IMR-90 (cell line): ENCODE measurements around the gene PTPRN2. TPM values are rescaled to one million over a fixed set of nuclear protein-coding genes. Genes with fewer than 3 reads are reported as not detected.

Experiments
- ATAC-seq: fragments of 200-7000 bp; cut with Tn5 transposase; 2 replicates; pipeline ENCODE4 v1.9.1; 2020; ENCODE audit warnings: low read depth, mild to moderate bottlenecking, moderate library complexity
- BruUV-seq: library from RNA; stranded (reverse); fragments of 400-500 nt; replicated peaks from 2 replicates; lab custom pipeline; 2021; lab: Mats Ljungman, UMichigan
- CTCF ChIA-PET: fragments of 300-600 bp; formaldehyde crosslinking; extraction: SDS; loops from one replicate; lab custom pipeline; 2021; ENCODE audit warnings: antibody characterized with exemption; lab: Yijun Ruan, JAX
- POLR2A ChIA-PET: fragments of 300-600 bp; sonication (Branson Sonifier 250); formaldehyde crosslinking; loops from one replicate; lab custom pipeline; 2022; ENCODE audit warnings: antibody characterized with exemption; ENCODE audit not compliant: unreplicated experiment; lab: Charles Lee
- DNase-seq: peaks from one replicate; pipeline ENCODE4 v3.0.0; 2013
- H2AFZ ChIP-seq: replicated peaks from 2 replicates; pipeline ENCODE3; 2013; ENCODE audit warnings: low read length, mild to moderate bottlenecking; ENCODE audit not compliant: poor library complexity
- H2AK5ac ChIP-seq: 2 replicates; pipeline ENCODE4 v1.6.1; 2013; ENCODE audit warnings: low read depth, low read length, inconsistent platforms
- H2AK9ac ChIP-seq: replicated peaks from 2 replicates; pipeline ENCODE3; 2013; ENCODE audit warnings: mild to moderate bottlenecking, low read depth, low read length, moderate library complexity; ENCODE audit not compliant: poor library complexity
- H2BK120ac ChIP-seq: 2 replicates; pipeline ENCODE4 v1.6.1; 2013; ENCODE audit warnings: low read depth, low read length, inconsistent platforms
- H2BK15ac ChIP-seq: 3 replicates; pipeline ENCODE4 v1.6.1; 2013; ENCODE audit warnings: low read depth, low read length, inconsistent platforms
- H2BK20ac ChIP-seq: 2 replicates; pipeline ENCODE4 v1.6.1; 2013; ENCODE audit warnings: low read depth, mild to moderate bottlenecking, inconsistent platforms, low read length, moderate library complexity
- H2BK5ac ChIP-seq: 2 replicates; pipeline ENCODE4 v1.6.1; 2013; ENCODE audit warnings: mild to moderate bottlenecking, low read depth, low read length, inconsistent platforms; ENCODE audit not compliant: poor library complexity, severe bottlenecking
- H3K14ac ChIP-seq: replicated peaks from 2 replicates; pipeline ENCODE4 v1.6.1; 2013; ENCODE audit warnings: low read depth, low read length, inconsistent platforms
- H3K18ac ChIP-seq: 2 replicates; pipeline ENCODE4 v1.6.1; 2013; ENCODE audit warnings: low read depth, low read length, control low read depth
- H3K23ac ChIP-seq: 2 replicates; pipeline ENCODE4 v1.6.1; 2013; ENCODE audit warnings: low read depth, low read length, inconsistent platforms
- H3K27ac ChIP-seq: 2 replicates; pipeline ENCODE4 v1.5.1; 2013; ENCODE audit warnings: mild to moderate bottlenecking, control low read depth, low read length; ENCODE audit not compliant: insufficient read depth
- H3K27me3 ChIP-seq: 2 replicates; pipeline ENCODE4 v1.6.1; 2013; ENCODE audit warnings: low read length; ENCODE audit not compliant: control insufficient read depth, insufficient read depth
- H3K36me3 ChIP-seq: 2 replicates; pipeline ENCODE4 v1.6.1; 2013; ENCODE audit warnings: low read length, mixed read lengths; ENCODE audit not compliant: control insufficient read depth, insufficient read depth
- H3K4ac ChIP-seq: 2 replicates; pipeline ENCODE4 v1.6.1; 2013; ENCODE audit warnings: low read depth, low read length, inconsistent platforms
- H3K4me1 ChIP-seq: 2 replicates; pipeline ENCODE4 v1.6.1; 2013; ENCODE audit warnings: low read length, mixed read lengths; ENCODE audit not compliant: control insufficient read depth, insufficient read depth
- H3K4me2 ChIP-seq: 2 replicates; pipeline ENCODE4 v1.6.1; 2013; ENCODE audit warnings: low read depth, mild to moderate bottlenecking, control low read depth, low read length, moderate library complexity
- H3K4me3 ChIP-seq: 2 replicates; pipeline ENCODE4 v1.5.1; 2013; ENCODE audit warnings: low read depth, mild to moderate bottlenecking, control low read depth, low read length, moderate library complexity; ENCODE audit not compliant: insufficient read depth
- H3K56ac ChIP-seq: 2 replicates; pipeline ENCODE4 v1.6.1; 2013; ENCODE audit warnings: low read length, inconsistent platforms; ENCODE audit not compliant: insufficient read depth; ENCODE audit errors: extremely low read depth
- H3K79me1 ChIP-seq, 2 experiments: 2 replicates each; pipeline ENCODE4 v1.6.1; 2013; ENCODE audit warnings: low read length in 2 of 2, inconsistent platforms in 1 of 2, low read depth in 1 of 2
- H3K9ac ChIP-seq: 2 replicates; pipeline ENCODE4 v1.6.1; 2013; ENCODE audit warnings: low read depth, low read length, control low read depth
- H3K9me1 ChIP-seq: 2 replicates; pipeline ENCODE4 v1.6.1; 2013; ENCODE audit warnings: low read length, inconsistent platforms; ENCODE audit not compliant: insufficient read depth
- H3K9me3 ChIP-seq: 2 replicates; pipeline ENCODE4 v1.6.1; 2013; ENCODE audit warnings: low read length; ENCODE audit not compliant: control insufficient read depth, insufficient read depth
- H4K20me1 ChIP-seq: 2 replicates; pipeline ENCODE4 v1.6.1; 2013; ENCODE audit warnings: low read length, inconsistent platforms; ENCODE audit not compliant: insufficient read depth
- H4K5ac ChIP-seq: 2 replicates; pipeline ENCODE4 v1.6.1; 2013; ENCODE audit warnings: mild to moderate bottlenecking, low read depth, low read length, control low read depth
- H4K8ac ChIP-seq, 2 experiments: 2 replicates each; pipeline ENCODE4 v1.6.1; 2013; ENCODE audit warnings: low read depth in 2 of 2, low read length in 2 of 2, control low read depth in 1 of 2, inconsistent platforms in 1 of 2
- H4K91ac ChIP-seq: 2 replicates; pipeline ENCODE4 v1.6.1; 2013; ENCODE audit warnings: low read depth, low read length, inconsistent platforms; ENCODE audit not compliant: insufficient read depth
- CEBPB ChIP-seq: IDR thresholded peaks from 2 replicates; pipeline ENCODE4 v1.6.1; 2012; ENCODE audit warnings: low read depth, low read length, improper control_type of control experiment
- CTCF ChIP-seq: conservative IDR thresholded peaks from 2 replicates; pipeline ENCODE4 v1.5.1; 2012; ENCODE audit warnings: mild to moderate bottlenecking, low read depth, low read length, improper control_type of control experiment
- FOS ChIP-seq: fragments of 150-350 bp; IDR thresholded peaks from 2 replicates; pipeline ENCODE4 v1.6.1; 2016; ENCODE audit warnings: low read depth, low read length
- MAFK ChIP-seq: IDR thresholded peaks from 2 replicates; pipeline ENCODE4 v1.6.1; 2012; ENCODE audit warnings: low read depth, low read length, improper control_type of control experiment
- NFE2L2 ChIP-seq: fragments of 150-350 bp; IDR thresholded peaks from 2 replicates; pipeline ENCODE4 v1.6.1; 2016; ENCODE audit warnings: low read depth, mild to moderate bottlenecking, low read length
- RAD21 ChIP-seq: IDR thresholded peaks from 2 replicates; pipeline ENCODE4 v1.6.1; 2012; ENCODE audit warnings: low read length, improper control_type of control experiment
- RCOR1 ChIP-seq: IDR thresholded peaks from 2 replicates; pipeline ENCODE4 v1.6.1; 2012; ENCODE audit warnings: mild to moderate bottlenecking, low read length, improper control_type of control experiment; ENCODE audit not compliant: insufficient replicate concordance
- USF2 ChIP-seq: fragments of 150-350 bp; IDR thresholded peaks from 2 replicates; pipeline ENCODE4 v1.6.1; 2017; ENCODE audit warnings: mild to moderate bottlenecking, antibody characterized with exemption, low read length, low read depth
- WGBS, 2 experiments: methylation state at CpG; one replicate each; pipeline versions ENCODE4 v1.1.5 to v1.1.7; 2013; ENCODE audit warnings: missing lambda C conversion rate in 2 of 2; ENCODE audit not compliant: insufficient read length in 1 of 2; ENCODE audit errors: extremely low coverage in 2 of 2; 5-methylcytosine and 5-hydroxymethylcytosine counted together
- dilution Hi-C: fragments of 300-500 bp; cut with HindIII; formaldehyde crosslinking; loops from one replicate; pipeline ENCODE4 v1.14.3; 2018; ENCODE audit warnings: low sequenced_read_pairs; ENCODE audit not compliant: unreplicated experiment
- in situ Hi-C: fragments of 300-500 bp; cut with MboI; formaldehyde crosslinking; loops from 3 replicates; pipeline ENCODE4 v1.14.3; 2019; ENCODE audit warnings: low sequenced_read_pairs, inconsistent platforms, mixed read lengths
- intact Hi-C: fragments of 100-400 bp; cut with micrococcal nuclease; formaldehyde crosslinking; loops from 2 replicates; pipeline ENCODE4 v1.10.0; 2022
- polyA plus RNA-seq, 3 experiments: library from polyadenylated mRNA; depleted of rRNA; stranded (reverse); fragments of >200 nt; gene quantifications; 2 replicates each; pipeline ENCODE4 v1.2.3, GENCODE V29; 2012; ENCODE audit warnings: low replicate concordance in 1 of 3
- total RNA-seq: library from RNA; depleted of rRNA; stranded (reverse); fragments of >200 nt; gene quantifications from 2 replicates; pipeline ENCODE4 v1.2.3, GENCODE V29; 2012

The PTPRN2 gene
- total and polyA plus RNA-seq, 2 of the 4 experiments (the other 2 are of a cell fraction), result 0.03 TPM; not detected in 1

- Histone ChIP-seq H3K23ac (no peak overlapping the region), H3K4me3 (no peak overlapping the region), H3K36me3 (no peaks in the 10 kb centered on the region), H2AFZ (no peak overlapping the region), H3K9me1 (no peaks in the 10 kb centered on the region), H3K9ac (no peak overlapping the region), H2BK20ac (no peak overlapping the region), H4K5ac (no peak overlapping the region), H3K27me3 (no peaks in the 10 kb centered on the region), H2BK120ac (no peak overlapping the region), H3K14ac (no peak overlapping the region), H3K18ac (no peak overlapping the region), H2AK9ac (no peak overlapping the region), H3K4me2 (no peak overlapping the region), H3K27ac (no peak overlapping the region), H3K79me1 (no peaks in the 10 kb centered on the region), H4K91ac (no peak overlapping the region), H2AK5ac (no peak overlapping the region), H2BK5ac (no peak overlapping the region), H4K8ac (no peak overlapping the region), H3K56ac (no peak overlapping the region), H4K20me1 (no peaks in the 10 kb centered on the region), H2BK15ac (no peak overlapping the region), H3K4me1 (no peaks in the 10 kb centered on the region), H3K9me3 (peaks cover 62% of the 10 kb centered on the region), H3K4ac (no peak overlapping the region)
- intact Hi-C loops (no loop called here), in situ Hi-C loops (no loop called here), dilution Hi-C loops (no loop called here)
- POLR2A ChIA-PET, result no interaction called here
- ATAC-seq (no peak), DNase-seq (no peak)
- no peak for TF ChIP-seq RAD21
- no peak for TF ChIP-seq FOS
- no peak for TF ChIP-seq RCOR1
- no peak for TF ChIP-seq CTCF
- TF ChIP-seq NFE2L2, result no peak
- TF ChIP-seq USF2, result no peak
- no peak for TF ChIP-seq CEBPB
- no peak for TF ChIP-seq MAFK
- CTCF ChIA-PET, result no interaction called here
- BruUV-seq, result no TSS peak
- 56% methylated on average over 13 of the region's 28 CpGs; no CpG with 5 or more reads in 1 of the 2 experiments for WGBS, 2 experiments
Measured at GRCh38 chr7:158067219-158067930, 520.2 kb downstream of the PTPRN2 start.
